ENCODE results near the gene STRIP2.
"Not testable (repeated sequence)": the region's sequence is repeated elsewhere in the genome, so short reads cannot be mapped to it uniquely, and the experiment has no call there.

The STRIP2 gene

GRCh38 chr7:129480674-129481363 is 46.6 kb downstream of the STRIP2 start:
- Histone ChIP-seq H3K4me3 (no peak overlapping the region), H3K27ac (no peak overlapping the region)

GRCh38 chr7:129481376-129481775 is 47.1 kb downstream of the STRIP2 start:
- not testable (repeated sequence) for H3K4me3 ChIP-seq, H3K27ac ChIP-seq

GRCh38 chr7:129482781-129483180 is 48.5 kb downstream of the STRIP2 start:
- Histone ChIP-seq H3K27ac (no peak overlapping the region), H3K4me3 (no peak overlapping the region)

- Histone ChIP-seq H3K27ac (no peak overlapping the region), H3K4me3 (no peak overlapping the region)
Observed at GRCh38 chr7:129489491-129489890, 55.3 kb downstream of the STRIP2 start.

GRCh38 chr7:129492391-129492790 is 58.2 kb downstream of the STRIP2 start:
- H3K4me3 ChIP-seq: no peak overlapping the region
- no peak overlapping the region for H3K27ac ChIP-seq

GRCh38 chr7:129493555-129493954 is 59.3 kb downstream of the STRIP2 start:
- Histone ChIP-seq H3K27ac (peak overlapping the region in 1 of 21 experiments; percentile 51), H3K4me3 (no peak overlapping the region)

GRCh38 chr7:129494041-129494440 is 59.8 kb downstream of the STRIP2 start:
- H3K27ac ChIP-seq: peak overlapping the region in 1 of 21 experiments; percentile 51
- no peak overlapping the region for H3K4me3 ChIP-seq

- Histone ChIP-seq H3K27ac (no peak overlapping the region), H3K4me3 (no peak overlapping the region)
Observed at GRCh38 chr7:129495987-129496386, 61.8 kb downstream of the STRIP2 start.

GRCh38 chr7:129496653-129497052 is 62.4 kb downstream of the STRIP2 start:
- Histone ChIP-seq H3K27ac (no peak overlapping the region), H3K4me3 (no peak overlapping the region)

- Histone ChIP-seq H3K4me3 (no peak overlapping the region), H3K27ac (no peak overlapping the region)
Observed at GRCh38 chr7:129497156-129497555, 62.9 kb downstream of the STRIP2 start.

- no peak overlapping the region for H3K27ac ChIP-seq
- H3K4me3 ChIP-seq: no peak overlapping the region
Observed at GRCh38 chr7:129498021-129498420, 63.8 kb downstream of the STRIP2 start.

GRCh38 chr7:129499999-129500398 is 65.8 kb downstream of the STRIP2 start:
- no peak overlapping the region for H3K4me3 ChIP-seq
- no peak overlapping the region for H3K27ac ChIP-seq

GRCh38 chr7:129501760-129502707 is 67.8 kb downstream of the STRIP2 start, which contains the start of gene SMKR1:
Gene SMKR1 (plus strand): TSS chr7:129502531. CDS start chr7:129502825, 294 bp downstream.
- Histone ChIP-seq H3K27ac (peak within 1 kb of the TSS in 8 of 21 experiments; percentile 6 to 64 (median 44)), H3K4me3 (peak within 1 kb of the TSS; percentile 45 to 62 (median 56))

- Histone ChIP-seq H3K4me3 (peak overlapping the region; percentile 45 to 62 (median 56)), H3K27ac (peak overlapping the region in 8 of 21 experiments; percentile 6 to 64 (median 33))
Observed at GRCh38 chr7:129502708-129503685, 68.8 kb downstream of the STRIP2 start.

GRCh38 chr7:129503725-129504124 is 69.5 kb downstream of the STRIP2 start:
- Histone ChIP-seq H3K4me3 (no peak overlapping the region), H3K27ac (no peak overlapping the region)

- Histone ChIP-seq H3K27ac (no peak overlapping the region), H3K4me3 (no peak overlapping the region)
Observed at GRCh38 chr7:129512192-129512591, 78.0 kb downstream of the STRIP2 start.

GRCh38 chr7:129513546-129513945 is 79.3 kb downstream of the STRIP2 start:
- H3K27ac ChIP-seq: no peak overlapping the region

GRCh38 chr7:129514683-129515082 is 80.5 kb downstream of the STRIP2 start:
- no peak overlapping the region for H3K27ac ChIP-seq
- no peak overlapping the region for H3K4me3 ChIP-seq

More at GRCh38 chr7:129513546-129513945, 79.3 kb downstream of the STRIP2 start:
- no peak overlapping the region for H3K4me3 ChIP-seq

- no peak overlapping the region for H3K4me3 ChIP-seq
- H3K27ac ChIP-seq: no peak overlapping the region
Observed at GRCh38 chr7:129515381-129515780, 81.1 kb downstream of the STRIP2 start.
